Stimulated activated CD4-positive, alpha-beta T cell treated with anti-CD3 and anti-CD28 coated beads, Interleukin-15, amount 100 ng/mL, for 48 hours (primary cell): Measurements from ENCODE around the gene PRELP.
"Not testable (repeated sequence)": the region's sequence is repeated elsewhere in the genome, so short reads cannot be mapped to it uniquely, and the experiment has no call there.

ENCODE experiments used
- DNase-seq, 2 donors: peaks; one replicate each; pipeline ENCODE4 v3.0.0-alpha.2; 2020; ENCODE audit warnings: low read depth in 2 of 2

The PRELP gene

DNA sequence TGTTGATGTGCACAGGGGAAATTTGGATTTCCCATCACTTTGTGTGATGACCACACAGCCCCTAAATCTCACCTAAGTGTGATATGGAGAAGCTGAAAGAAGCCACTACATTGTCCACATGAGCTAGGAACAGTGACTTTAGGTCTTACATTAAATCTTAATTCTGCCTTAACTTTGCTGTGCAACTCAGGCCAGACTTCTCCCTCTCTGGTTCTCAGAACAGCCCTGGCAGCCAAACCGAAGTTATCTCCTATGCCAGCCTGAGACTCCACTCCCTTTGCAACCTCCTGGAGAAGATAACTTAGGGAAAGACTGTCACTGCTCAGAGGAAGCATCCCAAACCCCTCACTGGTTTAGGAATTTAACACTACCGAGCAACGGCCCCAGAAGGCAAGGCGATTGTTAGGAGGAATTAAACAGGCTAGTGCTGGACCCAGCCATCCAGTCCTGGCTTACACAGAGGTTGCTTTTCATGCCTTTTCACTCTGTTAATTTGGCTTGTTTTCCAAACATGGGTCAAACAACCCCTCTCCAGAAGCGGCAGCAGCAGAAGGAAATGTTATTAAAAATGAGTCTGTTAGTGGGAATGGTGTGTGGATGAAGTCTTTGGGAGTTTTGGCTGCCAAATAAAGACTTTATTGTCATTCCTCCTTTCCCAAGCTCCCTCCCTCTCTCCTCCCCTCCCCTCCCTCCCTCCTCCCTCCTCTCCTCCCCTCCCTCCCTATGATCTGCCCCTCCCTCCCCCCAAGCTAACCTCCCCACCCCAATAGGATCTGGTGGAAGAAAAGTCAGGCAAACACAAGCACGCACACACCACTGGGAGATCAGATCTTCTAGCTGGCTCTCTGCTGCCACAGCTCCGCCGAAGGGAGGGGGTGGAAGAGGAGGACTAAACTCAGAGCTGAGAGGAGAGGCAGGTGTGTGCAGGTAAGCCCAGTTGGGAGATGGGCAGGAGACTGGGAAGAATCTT is at the start of gene PRELP:
PRELP (plus strand) TSS at position 795 of the 970 bp plus-strand sequence. CDS start 7,379 bp downstream, outside the sequence.
- no peak for DNase-seq

DNA sequence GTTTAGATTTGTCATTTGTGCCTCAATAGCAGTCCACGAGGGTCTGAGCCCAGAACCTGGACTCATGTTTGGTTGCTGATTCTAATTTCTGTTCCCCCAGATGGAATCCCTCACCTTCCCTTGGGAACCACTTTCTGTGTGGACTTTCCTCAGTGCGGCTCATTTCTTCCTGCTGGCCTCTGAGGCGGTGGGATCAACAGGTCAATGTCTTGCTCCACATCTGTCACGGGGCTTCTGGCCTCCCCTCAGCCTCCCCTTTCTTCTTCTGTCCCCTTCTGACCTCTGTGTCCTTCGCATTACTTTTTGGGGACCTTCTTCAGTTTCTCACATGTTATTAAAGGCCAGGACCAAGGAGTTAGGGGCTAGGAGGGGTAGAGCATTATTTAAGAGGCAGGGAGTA is 49.2 kb upstream of the PRELP start:
- no peak for DNase-seq

DNA sequence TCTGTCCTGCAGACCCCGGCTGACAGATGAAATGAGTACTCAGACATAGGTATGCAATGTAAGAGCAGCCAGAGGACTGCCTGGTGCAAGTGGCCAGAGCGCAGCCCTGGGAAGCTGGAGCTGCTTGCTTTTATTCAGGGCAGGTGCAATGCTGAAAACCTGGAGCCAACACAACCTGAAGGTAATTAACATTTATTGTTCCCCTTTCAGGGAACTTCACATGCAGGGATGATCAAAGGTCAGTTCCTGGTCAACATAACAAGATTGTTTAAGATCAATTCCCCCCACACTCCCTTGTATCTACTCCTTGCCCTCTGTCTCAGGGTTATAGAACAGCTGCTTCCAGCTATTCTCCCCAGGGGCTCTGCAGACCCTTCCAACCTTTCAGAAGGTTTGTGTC is 48.7 kb upstream of the PRELP start:
- DNase-seq: no peak

DNA sequence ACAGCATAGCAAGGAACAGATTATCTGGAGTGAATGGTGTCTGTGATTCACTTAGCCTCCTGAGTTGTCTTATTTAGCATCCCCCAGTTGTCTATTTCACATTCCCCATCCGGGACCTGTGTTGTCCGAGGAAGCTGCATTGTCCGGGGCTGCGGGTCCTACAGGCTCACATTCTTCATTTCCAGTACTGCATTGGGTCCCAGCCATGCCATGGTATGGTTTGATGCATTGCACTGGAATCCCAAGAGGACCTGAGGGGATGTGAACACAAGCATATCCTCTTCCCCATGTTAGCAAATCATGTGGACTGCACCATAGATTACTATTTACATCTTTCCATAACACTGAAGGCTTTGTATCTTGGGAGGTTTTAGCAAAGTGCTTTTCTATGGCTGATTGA is 48.2 kb upstream of the PRELP start:
- DNase-seq: no peak

DNA sequence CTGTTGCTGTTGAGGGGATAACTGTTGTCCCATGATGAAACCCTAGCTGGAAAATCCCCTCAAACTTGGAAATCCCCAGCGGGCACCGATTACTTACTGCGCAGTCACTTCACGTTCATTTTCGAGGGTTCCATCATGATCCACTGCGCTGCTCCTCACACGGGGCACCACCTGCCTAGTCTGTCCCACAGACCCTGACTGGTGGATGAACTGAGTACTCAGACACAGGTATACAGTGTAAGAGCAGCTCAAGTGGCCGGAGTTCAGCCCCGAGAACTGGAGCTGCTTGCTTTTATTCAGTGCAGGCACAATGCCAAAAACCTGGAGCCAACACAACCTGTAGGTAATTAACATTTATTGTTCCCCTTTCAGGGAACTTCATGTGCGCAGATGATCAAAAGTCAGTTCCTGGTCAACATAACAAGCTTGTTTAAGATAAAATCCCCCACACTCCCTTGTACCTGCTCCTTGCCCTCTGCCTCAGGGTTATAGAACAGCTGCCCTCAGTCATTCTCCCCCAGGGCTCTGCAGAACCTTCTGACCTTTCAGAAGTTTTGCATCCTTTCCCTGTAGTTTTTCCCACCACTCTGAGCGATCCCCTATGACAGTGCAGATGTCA is 46.5 kb upstream of the PRELP start:
- DNase-seq: no peak

DNA sequence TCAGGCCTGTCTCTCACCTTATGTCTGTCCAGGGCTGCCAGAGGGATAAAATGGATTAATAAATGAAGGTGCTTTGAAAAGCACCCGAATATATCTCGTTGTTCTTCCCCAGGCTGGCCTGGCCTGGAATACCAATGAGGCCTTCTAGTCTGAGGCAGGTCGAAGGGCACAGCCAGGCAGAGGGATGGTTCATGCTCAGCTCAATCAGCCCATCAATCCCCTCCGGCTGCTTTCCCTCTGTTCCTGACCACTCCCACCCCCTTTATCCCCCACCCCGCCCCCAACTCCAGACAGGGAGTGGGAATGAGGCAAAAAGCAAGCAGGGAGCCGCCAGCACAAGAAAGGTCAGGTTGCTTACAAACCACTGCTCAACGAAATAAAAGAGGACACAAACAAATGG is 40.0 kb upstream of the PRELP start:
- DNase-seq: no peak

DNA sequence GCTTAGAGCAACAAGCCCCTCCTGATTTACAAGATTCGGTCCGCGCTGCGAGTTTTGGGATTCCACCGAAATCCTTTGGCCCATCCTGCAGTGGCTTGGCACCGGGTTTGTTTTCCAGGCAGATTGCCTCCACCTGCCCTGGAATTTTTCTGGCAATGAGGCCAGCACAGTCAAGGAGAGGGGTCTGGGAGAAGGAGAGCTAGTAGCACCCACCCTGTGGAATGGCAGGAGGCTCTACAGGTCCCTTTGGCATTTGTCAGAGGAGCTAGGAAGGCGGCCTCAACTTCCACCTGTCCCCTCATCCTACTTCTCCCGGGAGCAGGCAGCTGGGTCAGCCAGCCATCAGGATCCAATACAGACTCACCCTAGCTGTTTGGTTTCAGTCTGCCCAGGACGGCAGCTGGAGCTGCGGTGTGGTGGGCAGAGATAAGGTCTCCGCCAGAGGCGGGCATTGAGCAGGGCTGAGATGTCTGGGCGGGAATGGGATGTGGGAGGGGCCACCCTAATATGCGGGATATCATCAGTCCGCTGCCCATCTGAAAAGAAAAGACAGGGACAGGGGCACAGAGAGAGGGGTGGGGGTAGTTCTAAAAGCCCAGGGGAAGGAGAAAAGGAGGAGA is 37.8 kb upstream of the PRELP start:
- no peak for DNase-seq

DNA sequence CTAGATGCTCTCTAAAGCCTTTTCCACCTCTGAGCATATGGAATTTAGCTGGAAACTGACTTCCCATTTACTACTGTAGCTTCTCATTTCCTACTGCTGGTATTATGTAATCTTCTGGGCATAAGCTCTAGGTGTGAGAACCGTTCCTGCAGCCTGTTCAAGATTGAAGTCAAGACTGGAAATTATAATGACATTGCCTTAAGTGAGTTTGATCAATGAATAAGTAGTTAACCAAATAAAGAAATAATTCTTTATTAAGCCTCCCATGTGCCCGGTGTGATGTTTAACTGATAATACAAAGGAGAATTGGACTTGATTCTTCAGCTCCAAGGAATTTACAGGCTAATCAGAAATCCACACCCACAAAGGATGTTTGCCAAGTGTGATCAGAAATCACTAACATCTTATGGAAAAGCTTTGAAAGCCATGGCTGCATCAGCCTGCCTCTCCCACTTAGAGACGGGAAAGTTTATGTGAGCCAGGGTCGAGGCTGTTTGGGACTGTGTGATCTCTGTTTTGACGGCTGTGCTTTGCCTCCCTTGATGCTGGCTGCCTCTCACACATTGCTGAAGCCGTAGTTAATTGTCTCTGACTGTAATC is 36.4 kb upstream of the PRELP start:
- DNase-seq: no peak

DNA sequence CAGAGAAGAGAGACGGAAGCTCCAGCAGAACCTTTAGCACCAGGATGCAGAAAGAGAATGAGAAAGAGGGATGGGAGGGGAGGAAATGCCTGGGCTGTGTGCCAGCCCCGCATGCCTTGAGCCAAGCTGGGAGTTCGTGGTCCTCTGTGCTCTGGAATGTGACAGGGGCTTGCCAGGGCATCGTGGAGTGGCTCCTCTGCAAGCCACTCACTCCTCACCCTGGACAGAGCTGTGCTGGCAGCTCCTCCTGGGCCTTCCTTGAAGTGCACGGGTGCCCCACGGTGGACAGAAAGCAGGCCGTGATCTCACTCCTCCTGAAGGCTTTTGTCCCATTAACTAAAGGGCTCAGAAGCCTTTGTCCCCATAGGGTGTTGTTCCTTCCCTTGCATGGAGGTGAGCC is 34.8 kb upstream of the PRELP start:
- DNase-seq: no peak

DNA sequence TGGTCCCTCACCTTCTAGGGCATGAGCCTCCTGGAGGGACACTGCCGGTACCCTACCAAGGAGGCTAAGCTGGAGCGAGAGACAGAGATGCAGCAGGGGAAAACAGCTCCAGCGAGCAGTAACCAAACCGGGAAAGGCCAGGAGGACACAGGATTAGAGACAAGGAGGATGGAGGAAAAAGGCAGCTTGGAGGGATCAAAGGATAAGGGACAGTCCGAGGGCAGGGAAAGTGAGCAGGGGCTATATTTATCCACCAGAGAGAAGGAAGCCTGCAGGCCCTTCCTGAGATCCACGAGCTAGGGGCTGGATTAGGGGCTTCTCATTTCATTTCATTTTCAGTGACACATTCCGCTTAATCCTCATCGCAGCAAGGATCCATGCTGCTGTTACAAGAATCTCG is 33.8 kb upstream of the PRELP start:
- DNase-seq: no peak

DNA sequence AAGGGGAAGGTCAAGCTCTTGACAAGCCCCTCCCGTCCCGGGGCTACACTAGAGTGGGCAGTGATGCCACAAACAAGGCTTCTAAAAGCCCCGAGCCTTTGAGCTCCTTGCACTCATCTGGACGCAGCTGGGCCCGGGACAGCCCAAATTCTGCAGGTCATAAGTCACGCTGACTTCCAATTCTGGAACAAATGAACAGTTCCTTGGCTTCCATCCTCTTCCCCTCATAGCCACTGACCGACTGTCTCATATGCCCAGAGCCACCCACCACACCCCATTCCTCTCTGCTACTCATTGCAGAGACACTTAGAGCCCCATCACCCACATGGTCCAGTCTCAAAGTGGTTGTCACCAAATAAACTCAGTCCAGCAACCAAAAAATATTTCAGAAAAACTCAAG is 32.8 kb upstream of the PRELP start:
- DNase-seq: no peak

DNA sequence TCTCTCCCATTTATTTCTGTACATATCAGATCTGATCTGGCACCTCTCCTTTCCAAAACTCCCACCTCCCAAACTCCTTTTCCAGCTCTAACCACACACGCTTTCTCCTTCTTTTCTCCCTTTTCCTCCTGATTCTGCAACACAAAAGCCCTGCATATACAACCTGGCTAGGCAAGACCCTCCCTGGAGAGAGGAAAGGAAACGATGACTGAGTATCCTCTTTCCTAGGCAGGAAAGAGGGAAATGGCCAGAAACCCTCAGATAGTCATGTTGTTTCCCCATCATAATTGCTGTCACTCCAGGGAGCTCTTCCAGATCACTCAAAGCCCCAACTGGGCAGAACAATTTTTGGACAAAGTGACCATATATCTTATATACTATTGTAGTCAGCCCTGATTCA is 32.3 kb upstream of the PRELP start:
- no peak for DNase-seq

DNA sequence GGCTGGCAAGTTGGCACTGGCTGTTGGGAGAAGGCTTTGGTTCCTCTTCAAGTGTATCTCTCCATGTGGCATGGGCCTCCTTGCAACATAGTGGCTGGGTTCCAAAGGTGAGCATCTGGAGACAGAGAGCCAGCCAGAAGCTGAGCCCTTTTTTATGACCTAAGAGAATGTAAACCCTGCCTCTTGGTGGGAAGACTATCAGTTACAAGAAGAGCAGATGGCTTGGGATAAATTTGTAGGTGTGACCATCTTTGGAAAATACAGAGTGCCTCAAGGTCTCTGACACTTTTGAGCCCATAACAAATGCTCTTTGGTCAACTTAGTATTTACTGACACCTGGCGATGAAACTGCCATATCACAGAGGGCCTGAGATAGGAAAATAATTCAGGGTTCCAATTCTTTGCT is 31.4 kb upstream of the PRELP start:
- no peak for DNase-seq

DNA sequence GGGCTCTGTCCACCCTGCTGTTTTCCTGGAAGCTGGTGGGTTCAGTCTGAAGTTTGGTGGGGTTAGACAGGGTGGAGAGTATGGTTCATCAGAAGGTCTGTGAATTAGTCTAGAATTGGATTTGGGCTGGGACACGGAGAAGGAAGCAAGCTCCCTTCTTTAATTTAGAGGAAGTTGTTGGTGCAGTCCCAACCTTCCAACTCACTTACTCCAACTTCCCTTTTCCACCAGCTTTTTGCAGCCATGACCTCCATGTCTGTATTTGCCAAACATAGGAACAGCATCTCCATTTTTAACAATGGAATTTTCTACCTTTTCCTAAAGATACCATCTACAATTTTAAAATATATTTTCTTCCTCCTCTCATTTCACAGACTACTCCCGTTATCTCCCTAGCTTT is 28.5 kb upstream of the PRELP start:
- DNase-seq: no peak

DNA sequence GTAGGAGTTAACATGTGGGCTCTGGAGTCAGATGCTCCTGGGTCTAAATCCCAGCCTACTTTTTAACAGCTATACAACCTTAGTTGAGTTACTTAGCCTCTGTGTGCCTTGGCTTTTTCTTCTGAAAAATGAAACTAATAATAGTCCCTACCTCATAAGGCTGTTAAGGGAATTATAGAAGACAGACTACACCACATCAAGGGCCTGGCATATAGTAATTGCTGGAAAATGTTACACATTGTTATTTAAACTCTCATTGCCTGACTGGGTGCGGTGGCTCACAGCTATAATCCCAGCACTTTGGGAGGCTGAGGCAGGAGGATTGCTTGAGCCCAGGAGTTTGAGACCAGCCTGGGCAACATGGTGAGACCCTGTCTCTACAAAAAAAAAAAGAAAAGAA is 28.0 kb upstream of the PRELP start:
- not testable (repeated sequence) for DNase-seq

DNA sequence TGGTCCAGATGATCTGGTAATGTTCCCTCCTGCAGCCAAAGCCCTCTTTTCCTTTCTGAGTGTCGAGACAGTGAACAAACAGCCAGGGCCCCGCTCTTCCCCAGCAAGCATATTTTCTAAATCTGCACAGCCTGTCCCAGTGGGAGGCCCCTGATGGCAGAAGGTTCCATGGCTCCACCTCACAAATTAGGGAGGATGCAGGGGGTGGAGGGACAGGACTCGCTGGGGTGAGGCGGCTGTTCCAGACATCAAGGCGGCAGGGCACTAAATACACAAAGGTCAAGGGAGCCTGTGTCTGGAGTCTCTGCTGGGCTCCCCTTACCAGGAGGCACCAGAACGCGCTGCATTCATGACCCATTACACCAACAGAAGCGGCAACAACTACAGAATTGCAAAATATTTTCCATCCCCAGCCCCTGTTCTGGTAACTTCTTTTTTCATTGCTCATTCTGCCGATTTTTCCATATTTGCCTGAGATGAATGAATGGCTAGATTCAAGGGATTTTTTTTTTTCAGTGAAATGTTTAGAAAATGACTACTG is 27.0 kb upstream of the PRELP start:
- DNase-seq: no peak

DNA sequence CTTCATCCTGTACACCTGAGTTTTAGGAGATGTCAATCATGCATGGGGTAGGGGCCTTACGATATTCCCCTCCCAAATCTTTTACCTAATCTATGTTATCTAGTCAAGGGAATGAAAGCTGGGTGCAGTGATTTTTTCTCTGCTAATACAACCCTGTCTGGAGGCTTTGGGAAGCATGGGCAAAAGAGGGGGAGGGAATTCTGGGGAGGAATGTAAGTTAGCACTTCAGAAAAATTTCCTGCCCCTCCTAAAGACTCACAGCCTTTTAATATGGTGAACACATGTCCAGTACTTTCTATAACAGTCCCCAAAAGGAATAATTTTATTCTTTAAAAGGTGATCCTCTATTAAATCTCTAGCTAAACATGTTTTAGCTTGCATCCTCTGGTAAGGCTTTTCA is 25.6 kb upstream of the PRELP start:
- DNase-seq: no peak

DNA sequence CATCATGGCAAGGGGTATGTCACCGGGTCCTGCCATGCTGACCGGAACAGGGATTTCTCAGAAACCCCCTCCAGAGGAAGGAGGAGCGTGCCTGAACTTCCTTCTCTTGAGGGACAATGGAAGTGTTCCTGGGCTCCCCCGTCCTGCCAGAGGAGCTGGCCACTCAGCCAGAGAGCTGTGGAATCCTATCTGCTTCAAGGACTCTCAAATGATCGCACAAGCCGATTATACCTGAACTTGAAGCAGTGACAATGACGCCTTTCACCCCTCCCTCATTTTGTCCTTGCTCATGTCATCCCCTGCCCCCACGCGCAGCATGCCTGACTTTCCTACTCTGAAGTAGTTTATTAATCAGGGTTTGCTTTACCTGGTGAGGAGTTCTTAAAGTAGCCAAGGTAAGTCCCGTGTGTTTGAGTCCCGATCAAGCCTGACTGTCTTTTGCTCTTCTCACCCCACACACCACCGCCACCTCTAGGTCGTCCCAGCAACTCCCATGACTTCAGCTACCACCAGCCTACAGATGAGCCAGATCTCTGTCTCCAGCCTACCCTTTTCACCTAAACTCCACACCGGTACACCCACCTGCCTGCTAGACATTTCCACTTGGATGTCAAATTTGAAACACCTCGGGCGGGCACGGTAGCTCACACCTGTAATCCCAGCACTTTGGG is 25.0 kb upstream of the PRELP start:
- no peak for DNase-seq

DNA sequence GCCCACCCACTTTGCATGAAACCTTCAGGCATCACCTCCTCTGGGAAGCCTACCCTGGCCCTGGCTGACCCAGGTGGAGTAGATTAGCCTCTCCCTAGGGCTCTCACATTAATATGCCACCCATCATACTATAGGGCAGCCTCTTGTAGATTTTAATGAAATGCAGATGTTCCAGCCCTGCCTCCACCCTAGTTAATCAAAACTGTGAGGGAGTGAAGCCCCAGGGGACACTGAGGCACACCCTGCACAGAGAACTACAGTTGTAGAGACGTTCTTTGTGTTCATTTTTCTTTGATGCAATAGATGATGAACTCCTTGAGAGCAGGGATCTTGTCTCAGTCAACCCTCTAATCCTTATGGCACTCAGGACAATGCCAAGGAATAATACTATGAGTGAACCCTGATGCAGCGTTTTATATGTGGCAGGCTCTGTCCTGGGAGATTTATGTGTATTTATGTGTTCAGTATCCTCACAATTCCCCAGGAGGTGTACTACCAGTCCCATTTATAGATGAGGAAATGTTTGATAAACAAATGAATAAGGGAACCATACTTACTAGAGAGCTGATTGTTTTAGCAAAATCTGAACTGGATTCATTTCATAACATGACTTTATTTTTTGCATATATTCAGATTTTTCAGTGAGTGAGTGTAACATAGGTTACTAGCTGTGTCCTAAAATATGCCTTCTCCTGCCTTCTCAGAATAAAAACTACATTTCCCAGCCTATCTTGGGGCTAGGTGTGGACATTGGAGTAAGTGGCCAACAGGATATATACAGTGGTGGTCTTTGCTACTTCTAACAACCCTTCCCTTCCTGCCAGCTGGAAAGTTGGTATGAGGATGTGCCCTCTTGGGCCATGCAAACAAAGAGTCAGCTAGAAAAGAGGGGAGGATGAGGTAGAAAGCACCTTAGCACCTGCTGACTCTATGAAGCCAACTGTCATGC is 23.5 kb upstream of the PRELP start:
- no peak for DNase-seq

DNA sequence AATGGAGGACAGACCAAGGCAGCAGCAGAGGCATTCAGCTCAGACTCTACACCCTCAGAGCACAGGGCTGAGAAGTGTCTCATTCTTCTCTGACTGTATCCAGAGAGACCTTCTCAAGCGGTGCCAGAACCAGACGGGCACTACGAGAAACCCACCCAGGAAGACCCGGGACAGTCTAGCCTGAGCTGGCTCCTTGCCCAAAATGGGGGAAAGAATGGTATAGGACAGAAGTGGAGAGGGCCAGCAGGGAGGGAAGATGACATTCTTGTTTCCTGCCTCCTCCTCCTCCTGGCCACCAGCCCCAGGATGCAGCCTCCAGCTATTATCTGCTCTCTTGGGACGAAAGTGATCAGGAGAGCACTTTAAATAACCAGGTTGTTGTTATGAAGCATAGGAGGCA is 22.6 kb upstream of the PRELP start:
- no peak for DNase-seq
